GM12872 (cell line): Measurements from ENCODE around the gene AHSG.

Source experiments
- CTCF ChIP-seq: IDR thresholded peaks from 3 replicates; pipeline ENCODE4 v1.5.1; 2011; ENCODE audit warnings: low read depth, mild to moderate bottlenecking, low read length, moderate library complexity; ENCODE audit not compliant: insufficient read depth

Gene AHSG

GRCh38 chr3:186588632-186589031 lies 24.2 kb upstream of the AHSG start:
- no peak for TF ChIP-seq CTCF

DNA sequence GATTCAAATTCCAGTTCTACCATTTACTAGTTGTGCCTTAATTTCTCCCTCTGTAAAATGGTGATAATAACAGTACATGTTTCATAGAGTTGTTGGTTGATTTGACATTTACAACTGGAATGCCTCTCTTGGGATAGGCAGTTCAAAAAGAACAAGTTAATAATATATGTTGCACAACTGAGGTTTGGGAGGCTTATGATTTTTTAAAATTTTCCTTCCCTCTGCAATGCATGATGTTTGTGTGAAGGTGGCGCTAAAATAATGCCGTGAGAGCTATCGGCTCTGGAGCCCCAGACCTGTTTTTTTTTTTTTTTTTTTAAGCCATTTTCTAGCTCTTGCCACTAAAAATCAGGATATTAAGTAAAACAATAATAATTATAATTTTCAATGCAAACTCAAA lies 23.7 kb upstream of the AHSG start:
- TF ChIP-seq CTCF, result 0 out of 3 replicates have a peak, but pooled peaks have one; percentile 23

GRCh38 chr3:186589856-186590579 lies 22.8 kb upstream of the AHSG start:
- no peak for TF ChIP-seq CTCF

DNA sequence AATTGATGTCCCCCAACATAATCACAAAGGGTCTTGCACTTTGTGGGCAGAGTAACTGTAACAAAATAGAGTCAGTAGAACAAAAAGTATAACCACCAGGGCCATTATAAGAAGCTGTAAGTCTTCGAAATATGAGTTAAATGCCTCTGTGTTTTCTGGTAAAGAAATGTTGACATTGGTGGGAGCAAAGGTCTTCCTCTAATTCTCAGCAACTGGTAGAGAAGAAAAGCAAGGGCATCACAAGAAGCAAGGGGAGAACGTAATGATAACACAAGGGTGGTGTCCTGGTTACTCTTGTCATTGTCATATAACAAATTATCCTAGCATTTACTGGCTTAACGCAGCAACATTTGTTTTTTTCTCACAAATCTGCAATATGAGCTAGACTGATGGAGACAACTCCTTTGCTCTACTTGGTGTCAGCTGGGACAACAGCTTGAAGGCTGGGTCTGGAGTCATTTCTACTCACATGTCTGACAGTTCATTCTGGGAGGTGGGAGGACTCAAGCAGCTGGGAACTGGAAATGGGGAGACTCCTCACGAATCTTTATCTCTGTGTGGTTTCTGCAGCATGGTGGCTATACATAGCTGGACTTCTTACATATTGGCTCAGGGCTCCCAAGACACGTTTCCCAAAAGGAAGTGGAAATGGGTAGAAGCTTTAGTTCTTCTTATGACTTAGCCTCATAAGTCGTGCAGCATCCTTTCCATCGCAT lies 22.1 kb upstream of the AHSG start:
- no peak for TF ChIP-seq CTCF

DNA sequence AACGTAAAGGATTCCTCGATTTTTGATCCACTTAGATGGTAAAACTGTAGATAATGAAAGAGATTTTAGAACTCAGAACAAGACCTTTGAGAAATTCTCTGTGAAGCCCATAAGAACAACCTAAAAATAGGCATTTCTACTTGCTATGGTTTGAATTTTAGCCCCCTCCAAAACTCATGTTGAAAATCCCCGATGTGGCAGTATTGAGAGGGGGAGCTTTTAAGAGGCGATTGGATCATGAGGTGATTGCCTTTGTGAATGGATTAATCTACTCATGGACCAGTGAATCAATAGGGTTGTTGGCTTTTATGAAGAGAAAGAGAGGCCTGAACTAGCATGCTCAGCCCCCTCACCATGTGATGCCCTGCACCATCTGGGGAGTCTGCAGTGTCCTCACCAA lies 20.2 kb upstream of the AHSG start:
- TF ChIP-seq CTCF, result no peak

GRCh38 chr3:186593862-186594261 lies 19.0 kb upstream of the AHSG start:
- TF ChIP-seq CTCF, result no peak

DNA sequence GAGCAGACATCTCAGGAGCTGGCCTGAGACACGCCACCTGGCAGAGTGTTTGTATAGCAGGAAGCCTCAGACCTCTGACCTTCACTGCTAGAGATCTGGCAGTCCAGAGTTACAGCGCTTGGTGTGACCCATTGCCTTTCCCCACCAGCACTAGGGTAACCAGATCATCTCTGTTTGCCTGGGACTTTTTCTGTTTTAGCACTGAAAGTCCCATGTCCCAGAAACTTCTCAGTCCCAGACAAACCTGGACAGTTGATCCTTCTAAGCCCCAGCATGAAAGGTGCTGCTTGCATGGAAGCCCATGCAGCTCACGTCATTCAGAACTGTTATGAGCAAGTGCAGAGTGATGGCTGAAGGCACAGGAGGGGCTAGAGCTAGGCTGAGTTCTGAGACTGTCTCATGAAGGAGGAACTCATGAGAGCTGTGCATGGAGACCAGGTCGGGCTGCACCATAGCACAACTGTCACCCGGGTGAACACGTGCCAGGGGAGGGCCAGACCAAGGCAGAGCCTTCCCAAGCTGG lies 18.2 kb upstream of the AHSG start:
- no peak for TF ChIP-seq CTCF
